CD4-positive, alpha-beta T cell treated with Interferon alpha-2 for 1 hour (primary cell): Measurements from ENCODE around the gene PEX3.
"Not testable (repeated sequence)": the region's sequence is repeated elsewhere in the genome, so short reads cannot be mapped to it uniquely, and the experiment has no call there.

Experiments used
- DNase-seq, 2 donors: peaks; one replicate each; pipeline ENCODE4 v3.0.0-alpha.2; 2020 to 2022

Gene PEX3, protein sequence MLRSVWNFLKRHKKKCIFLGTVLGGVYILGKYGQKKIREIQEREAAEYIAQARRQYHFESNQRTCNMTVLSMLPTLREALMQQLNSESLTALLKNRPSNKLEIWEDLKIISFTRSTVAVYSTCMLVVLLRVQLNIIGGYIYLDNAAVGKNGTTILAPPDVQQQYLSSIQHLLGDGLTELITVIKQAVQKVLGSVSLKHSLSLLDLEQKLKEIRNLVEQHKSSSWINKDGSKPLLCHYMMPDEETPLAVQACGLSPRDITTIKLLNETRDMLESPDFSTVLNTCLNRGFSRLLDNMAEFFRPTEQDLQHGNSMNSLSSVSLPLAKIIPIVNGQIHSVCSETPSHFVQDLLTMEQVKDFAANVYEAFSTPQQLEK

DNA sequence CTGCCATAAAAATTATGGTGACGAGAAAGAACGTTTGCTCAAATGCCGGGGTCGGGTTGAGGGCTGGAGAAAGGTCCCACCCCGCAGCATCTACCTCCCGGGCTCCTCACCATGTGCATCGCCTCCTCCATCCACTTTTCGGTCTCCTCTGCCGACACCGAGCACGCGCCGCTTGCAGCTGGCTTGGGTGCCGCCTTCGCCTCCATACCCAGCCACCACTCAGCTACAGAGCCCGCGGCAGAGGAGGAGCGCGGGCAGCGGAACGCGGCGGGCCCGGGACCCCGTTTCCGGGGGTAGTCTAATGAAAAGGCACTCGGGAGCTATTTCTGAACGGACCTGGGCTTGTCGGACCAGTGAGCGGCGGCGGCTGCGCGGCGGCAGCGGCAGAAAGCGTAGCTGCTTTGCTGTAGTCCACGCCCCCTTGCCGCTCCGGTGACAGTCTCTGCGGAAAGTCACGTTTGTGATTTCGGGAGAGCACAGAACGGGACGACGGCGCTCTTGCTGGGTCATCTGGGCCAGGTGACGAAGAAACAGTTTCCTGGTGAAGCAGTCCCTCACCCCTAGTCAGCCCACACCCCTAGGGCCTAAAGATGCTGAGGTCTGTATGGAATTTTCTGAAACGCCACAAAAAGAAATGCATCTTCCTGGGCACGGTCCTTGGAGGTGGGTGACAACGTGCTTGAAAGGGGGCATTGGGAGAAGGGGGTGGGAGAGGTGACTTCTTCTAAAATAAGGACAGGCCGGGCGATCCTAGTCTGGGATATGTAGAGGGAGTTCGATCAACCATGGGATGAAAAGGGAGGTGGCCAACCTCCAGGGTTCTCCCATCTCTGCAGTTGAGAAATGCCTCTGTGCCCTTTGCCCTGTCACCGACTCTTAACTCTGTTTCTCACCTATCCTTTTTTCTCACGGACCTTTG lies at the start of gene PEX3, which contains the start of gene ADAT2:
Gene PEX3 (plus strand): TSS at position 353 of the 919 bp plus-strand sequence. CDS start 238 bp downstream, at position 591.
Gene ADAT2 (minus strand): TSS at position 243 of the 919 bp plus-strand sequence. CDS start 37 bp downstream, at position 206.
- DNase-seq: peak; percentile 92 to 94

DNA sequence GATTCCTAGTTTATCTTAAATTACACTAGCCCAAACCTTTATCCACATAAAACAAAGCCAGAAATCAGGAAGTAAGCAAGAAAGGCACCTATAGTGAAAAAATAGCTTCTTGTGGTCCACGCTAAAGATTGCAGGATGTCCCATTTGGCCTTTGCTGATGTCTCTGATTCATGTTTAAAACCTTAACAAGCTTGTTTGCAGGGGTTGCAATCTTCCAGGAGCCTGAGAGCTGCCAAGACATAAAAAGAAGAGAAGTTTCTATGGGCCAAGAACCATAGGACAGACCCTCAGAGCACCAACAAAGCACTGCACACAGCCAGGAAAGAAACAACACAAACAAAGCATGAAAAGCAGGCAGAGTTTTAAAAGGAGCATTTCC lies 49.5 kb upstream of the PEX3 start:
- no peak for DNase-seq

- DNase-seq: no peak
Measured at GRCh38 chr6:143401636-143402370, 48.8 kb upstream of the PEX3 start.

DNA sequence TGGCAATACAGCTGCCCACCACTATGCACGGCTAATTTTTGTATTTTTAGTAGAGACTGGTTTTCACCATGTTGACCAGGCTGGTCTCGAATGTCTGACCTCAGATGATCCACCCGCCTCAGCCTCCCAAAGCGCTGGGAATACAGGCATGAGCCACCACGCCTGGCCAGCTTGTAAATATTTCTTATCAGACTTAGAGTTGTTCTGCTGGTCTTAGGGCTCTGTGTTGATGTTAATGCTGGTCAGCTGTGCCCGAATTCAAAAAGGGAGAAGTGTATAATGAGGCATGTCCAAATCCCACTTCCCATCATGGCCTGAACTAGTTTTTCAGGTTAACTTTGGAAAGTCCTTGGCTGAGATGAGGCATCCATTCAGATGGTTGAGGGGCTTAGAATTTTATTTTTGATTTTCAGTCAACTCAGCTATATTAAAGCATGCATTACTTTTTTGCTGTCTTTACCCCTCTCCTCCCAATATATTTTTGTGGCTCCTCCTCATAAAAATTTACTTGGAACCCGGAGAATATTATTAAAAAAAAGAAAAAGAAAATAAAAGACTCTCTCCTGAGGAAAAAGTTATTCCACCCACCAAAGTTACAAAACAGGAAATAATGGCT lies 47.8 kb upstream of the PEX3 start:
- no peak for DNase-seq

DNA sequence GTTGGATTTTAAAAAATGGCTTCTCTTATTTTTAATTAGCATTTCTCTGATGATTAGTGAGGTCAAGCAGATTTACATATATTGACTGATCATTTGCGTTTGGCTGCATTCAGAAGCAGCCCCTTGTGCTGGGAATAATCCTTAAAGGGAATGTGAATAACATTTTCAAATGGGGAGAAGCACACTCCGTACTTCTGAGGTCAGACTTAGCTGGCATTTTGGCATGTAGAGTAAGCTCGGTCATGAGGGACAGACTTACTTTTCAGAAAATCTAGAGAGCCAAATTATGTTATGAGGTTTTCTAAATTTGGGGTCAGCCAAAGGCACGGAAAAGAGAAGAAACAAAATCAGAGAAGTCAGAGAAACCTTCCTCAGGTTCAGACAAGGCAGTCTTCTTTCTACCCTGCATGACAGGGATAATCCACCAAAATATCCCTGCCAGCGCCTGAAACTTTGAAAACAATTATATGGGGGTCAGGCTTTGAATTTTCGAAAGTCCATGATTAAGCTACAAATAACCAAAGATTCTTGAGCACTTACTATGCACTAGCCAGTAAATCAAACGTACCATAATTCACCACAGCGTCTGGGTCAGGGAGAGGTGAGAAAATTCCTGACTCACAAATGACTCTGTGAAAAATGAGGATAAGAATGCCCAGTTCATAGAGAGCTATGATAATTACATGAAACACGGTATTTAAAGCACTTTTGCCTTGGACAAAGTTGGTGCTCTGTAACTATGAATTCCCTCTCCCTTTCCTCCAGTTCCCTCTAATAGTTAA lies 45.0 kb upstream of the PEX3 start:
- DNase-seq: no peak

- no peak for DNase-seq
Measured at GRCh38 chr6:143406673-143407072, 43.9 kb upstream of the PEX3 start.

DNA sequence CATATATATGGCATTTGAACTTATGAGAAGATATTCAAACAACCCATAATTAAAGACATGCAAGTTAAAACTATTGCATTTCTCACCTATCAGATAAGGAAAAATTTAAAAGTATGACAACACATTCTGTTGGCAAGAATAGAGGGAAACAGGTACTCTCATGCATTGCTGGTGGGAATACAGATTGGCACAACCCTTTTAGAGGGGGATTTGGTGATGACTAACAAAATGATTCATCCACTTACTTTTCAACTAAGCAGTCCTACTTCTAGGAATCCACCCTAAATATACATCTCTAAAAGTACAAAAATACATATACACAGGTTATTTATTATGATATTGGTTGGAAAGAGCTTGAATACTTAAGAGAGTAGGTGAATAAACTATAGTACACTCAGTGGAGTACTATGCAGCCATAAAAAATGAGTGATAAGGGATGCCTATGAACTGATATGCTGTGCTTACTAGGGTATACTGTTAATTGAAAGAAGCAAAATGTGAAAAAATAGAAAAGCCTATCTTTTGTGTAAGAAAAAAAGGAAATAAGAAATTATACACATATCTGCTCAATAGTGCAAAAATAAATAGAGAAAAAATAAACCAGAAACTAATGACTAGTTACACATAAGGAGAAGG lies 42.3 kb upstream of the PEX3 start:
- no peak for DNase-seq

GRCh38 chr6:143408787-143409162 lies 41.8 kb upstream of the PEX3 start:
- DNase-seq: no peak

DNA sequence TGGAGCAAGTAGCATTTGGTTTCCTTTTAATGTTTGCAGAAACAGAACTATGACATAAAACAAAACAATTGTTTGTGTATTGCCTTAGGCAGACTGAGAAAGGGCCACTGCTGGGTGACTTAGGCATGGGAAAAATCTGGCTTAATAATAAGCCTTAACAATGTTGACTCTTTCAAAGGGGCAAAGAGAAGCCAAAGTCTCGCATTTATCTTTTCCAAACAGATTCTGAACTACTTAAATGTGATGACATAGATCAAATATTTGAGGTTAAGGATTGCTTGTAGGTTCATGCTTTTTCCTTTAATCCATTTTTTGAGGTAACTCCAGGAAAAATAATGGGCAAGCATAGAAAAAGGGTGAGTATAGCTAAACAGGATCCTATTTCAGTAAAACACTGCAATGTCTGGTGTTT lies 39.7 kb upstream of the PEX3 start:
- no peak for DNase-seq

GRCh38 chr6:143414769-143415168 lies 35.8 kb upstream of the PEX3 start:
- no peak for DNase-seq

DNA sequence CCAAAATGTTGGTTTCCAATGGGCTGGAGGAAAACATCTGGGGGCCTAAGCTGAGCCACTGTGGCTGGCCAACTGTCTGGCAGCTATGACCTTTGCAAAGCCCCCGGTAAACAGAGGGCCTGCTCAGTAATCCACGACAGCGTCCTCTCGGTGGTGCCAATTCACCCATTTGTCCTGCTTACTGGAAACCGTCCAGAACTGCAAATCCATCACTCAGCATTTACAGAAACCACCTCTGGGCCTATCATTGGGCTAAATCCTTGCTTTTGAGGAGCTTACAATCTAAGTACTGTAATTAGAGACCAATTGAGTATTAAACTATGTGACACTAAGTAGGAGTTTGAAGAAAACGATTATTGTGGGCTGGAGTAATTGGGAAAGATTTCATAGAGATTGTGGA lies 31.1 kb upstream of the PEX3 start:
- DNase-seq: no peak

DNA sequence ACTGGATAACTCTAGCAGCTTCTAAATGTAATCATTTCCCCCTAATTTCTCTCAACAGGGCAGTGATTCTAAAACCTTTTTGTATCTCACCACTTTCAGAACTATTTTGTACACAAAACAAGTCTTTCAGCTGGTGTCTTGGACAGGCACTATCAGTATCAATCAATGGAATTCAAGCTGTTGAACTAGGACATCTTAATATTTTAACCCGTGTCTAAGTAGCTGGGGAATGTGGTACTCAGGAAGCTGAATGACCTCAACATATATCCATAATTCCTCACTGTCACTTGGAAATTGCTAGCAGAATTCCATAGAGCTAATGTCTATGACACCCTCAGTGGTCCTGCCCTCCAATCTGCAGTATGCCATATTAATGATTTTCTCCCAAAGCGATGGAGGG lies 24.6 kb upstream of the PEX3 start:
- no peak for DNase-seq

DNA sequence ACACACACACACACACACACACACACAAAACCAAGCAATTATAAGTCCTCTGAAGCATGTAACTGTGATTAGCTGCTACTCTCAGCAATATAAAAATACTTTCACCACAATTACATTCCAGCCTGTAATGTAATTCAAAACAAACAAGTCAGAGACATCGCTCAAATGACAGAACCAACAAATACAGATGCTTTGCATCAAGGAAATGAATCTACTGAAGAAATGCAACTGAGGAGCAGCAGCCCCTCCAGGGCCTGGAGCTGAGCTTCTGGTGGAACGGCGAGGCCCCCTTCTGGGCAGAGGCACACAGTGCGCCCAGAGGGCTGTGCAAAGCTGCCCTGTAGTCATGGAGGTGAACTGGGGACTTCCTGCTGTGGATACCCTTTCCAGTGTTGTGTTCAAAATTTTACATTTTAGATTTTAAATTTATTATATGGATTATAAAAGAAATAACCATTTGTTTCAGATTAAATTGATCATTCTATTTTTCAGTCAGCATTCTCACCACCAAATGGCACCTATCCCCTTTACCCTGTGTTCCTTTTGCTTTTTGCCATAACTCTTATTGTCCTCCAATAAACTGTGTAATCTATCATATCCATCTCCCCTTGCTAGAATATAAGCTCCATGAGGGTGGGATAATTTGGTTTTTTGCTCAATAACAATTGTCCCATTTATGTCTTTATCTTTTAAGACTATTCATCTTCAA lies 23.3 kb upstream of the PEX3 start:
- peak; percentile 72 to 77 for DNase-seq

DNA sequence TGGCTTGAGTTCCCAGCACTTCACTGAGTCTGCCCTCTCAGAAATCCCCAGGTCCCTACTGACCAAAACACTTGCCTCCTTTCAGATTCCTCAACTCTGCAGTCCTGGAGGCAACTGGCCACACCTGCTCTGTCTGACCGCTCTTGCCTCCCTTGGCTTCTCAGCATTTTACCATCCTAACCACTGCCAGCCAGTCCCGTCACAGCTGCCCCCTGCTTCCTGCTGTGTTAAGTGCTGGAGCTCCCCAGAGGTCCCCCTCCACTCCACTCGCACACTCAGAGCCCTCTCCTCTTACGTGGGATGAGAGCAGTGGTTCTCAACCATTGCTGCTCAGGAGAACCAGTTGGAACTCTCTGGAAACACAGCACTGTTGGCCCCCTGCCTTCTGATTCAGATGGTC lies 20.6 kb upstream of the PEX3 start:
- DNase-seq: no peak

GRCh38 chr6:143431226-143431625 lies 19.4 kb upstream of the PEX3 start:
- DNase-seq: no peak

DNA sequence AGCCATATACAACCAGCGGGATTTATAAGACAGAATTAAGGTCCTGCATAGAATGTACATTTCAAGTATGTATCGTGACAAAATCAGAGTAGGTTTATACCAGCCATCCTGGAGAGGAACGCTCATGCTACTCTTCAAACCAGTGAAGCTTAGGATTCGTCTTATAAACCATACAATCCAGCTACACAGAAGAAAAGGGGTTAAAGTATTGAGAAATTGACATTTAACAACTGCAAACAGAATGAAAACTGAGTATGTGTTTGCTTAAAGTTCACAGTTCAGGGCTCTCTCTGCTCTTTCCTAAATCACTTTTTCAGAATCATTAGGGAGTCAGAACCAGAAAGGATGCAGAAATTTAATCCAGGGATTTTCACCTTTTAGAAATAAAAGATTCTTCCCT lies 18.0 kb upstream of the PEX3 start:
- DNase-seq: no peak

GRCh38 chr6:143441010-143441409 lies 9.6 kb upstream of the PEX3 start:
- no peak for DNase-seq

- peak in 1 of 2 donors; percentile 22 for DNase-seq
Measured at GRCh38 chr6:143441680-143442545, 8.7 kb upstream of the PEX3 start.

DNA sequence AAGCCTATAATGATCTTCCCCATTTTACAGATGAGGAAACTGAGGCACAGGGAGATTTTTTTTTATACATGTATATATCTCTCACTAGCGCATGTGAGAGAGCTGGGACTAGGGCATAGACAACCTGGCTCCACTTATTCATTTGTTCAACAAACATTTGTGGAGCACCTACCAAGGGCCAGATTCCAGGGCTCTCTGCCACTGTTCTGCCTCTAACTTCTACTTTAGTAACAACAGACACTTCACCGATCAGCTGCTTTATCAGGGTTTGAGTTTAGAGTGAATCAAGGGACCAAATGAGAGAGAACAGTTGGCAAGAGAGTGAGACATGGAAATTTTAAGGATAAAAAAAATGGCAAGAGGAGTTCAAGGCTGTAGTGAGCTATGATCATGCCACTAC lies 7.5 kb upstream of the PEX3 start:
- DNase-seq: no peak

GRCh38 chr6:143447865-143448264 lies 2.7 kb upstream of the PEX3 start:
- DNase-seq: not testable (repeated sequence)
